Endothelial cell of umbilical vein (primary cell): ENCODE results near the gene ELP6. TPM values are rescaled to one million over a fixed set of nuclear protein-coding genes. Genes with fewer than 3 reads are reported as not detected.

Experiments
- BruUV-seq: library from RNA; stranded (reverse); fragments of 400-500 nt; replicated peaks from 2 replicates; lab custom pipeline; 2021; lab: Mats Ljungman, UMichigan
- CTCF ChIA-PET: fragments of 300-600, 350-600 bp; sonication (Branson Sonifier 250); formaldehyde crosslinking; loops from one replicate; lab custom pipeline; 2021; ENCODE audit warnings: antibody characterized with exemption, inconsistent platforms; lab: Charles Lee
- POLR2A ChIA-PET: fragments of 300-600, 350-600 bp; sonication (Branson Sonifier 250); formaldehyde crosslinking; loops from one replicate; lab custom pipeline; 2021; ENCODE audit warnings: antibody characterized with exemption, inconsistent platforms; lab: Charles Lee
- DNase-seq: peaks from one replicate; pipeline ENCODE4 v3.0.0-alpha.2; 2011; ENCODE audit warnings: low read depth, low spot score
- FAIRE-seq: peaks from 2 replicates; lab custom pipeline; 2011; peaks lifted over from hg19 to GRCh38; lab: Jason Lieb, UNC
- H2AFZ ChIP-seq: 2 replicates; pipeline ENCODE4 v1.6.0; 2012; ENCODE audit warnings: low read depth, low read length, control low read depth, inconsistent platforms
- H3K27ac ChIP-seq: 2 replicates; pipeline ENCODE4 v1.5.1; 2011; ENCODE audit warnings: low read depth, mild to moderate bottlenecking, control low read depth, low read length, moderate library complexity; ENCODE audit not compliant: insufficient read depth
- H3K27me3 ChIP-seq, 2 experiments: 2 replicates each; pipeline versions ENCODE4 v1.6.0 to v1.6.1; 2011; ENCODE audit warnings: low read length in 2 of 2, mixed read lengths in 1 of 2; ENCODE audit not compliant: control insufficient read depth in 2 of 2, insufficient read depth in 2 of 2
- H3K36me3 ChIP-seq, 2 experiments: 2 replicates in 1 of 2; 3 replicates in 1 of 2; pipeline ENCODE4 v1.5.1; 2011; ENCODE audit warnings: low read length in 2 of 2, mild to moderate bottlenecking in 1 of 2, moderate library complexity in 1 of 2; ENCODE audit not compliant: control insufficient read depth in 2 of 2, insufficient read depth in 2 of 2; ENCODE audit errors: extremely low read depth in 1 of 2
- H3K4me1 ChIP-seq: 3 replicates; pipeline ENCODE4 v1.5.1; 2011; ENCODE audit warnings: mild to moderate bottlenecking, low read length; ENCODE audit not compliant: control insufficient read depth, insufficient read depth; ENCODE audit errors: extremely low read depth
- H3K4me2 ChIP-seq: 2 replicates; pipeline ENCODE4 v1.6.1; 2011; ENCODE audit warnings: low read length, control low read depth, mixed read lengths; ENCODE audit not compliant: insufficient read depth
- H3K4me3 ChIP-seq, 3 experiments: fragments of 200-600 bp in 1 of 3; sonication (generic), shearing (Covaris generic) in 1 of 3; replicated peaks in 1 of 3; 2 replicates each; pipeline ENCODE4 v1.5.1; 2011 to 2016; ENCODE audit warnings: control low read depth in 3 of 3, low read length in 3 of 3, mild to moderate bottlenecking in 2 of 3, inconsistent platforms in 1 of 3, low read depth in 1 of 3, moderate library complexity in 1 of 3; ENCODE audit not compliant: insufficient read depth in 1 of 3
- H3K79me2 ChIP-seq: 2 replicates; pipeline ENCODE4 v1.6.0; 2012; ENCODE audit warnings: low read length, inconsistent platforms; ENCODE audit not compliant: control insufficient read depth, insufficient read depth
- H3K9ac ChIP-seq: replicated peaks from 2 replicates; pipeline ENCODE3; 2011; ENCODE audit warnings: low read length, control low read depth; ENCODE audit not compliant: insufficient read depth; ENCODE audit errors: extremely low read depth
- H3K9me1 ChIP-seq: replicated peaks from 3 replicates; pipeline ENCODE4 v1.6.0; 2011; ENCODE audit warnings: mild to moderate bottlenecking, low read length; ENCODE audit not compliant: control insufficient read depth, insufficient read depth; ENCODE audit errors: extremely low read depth
- H3K9me3 ChIP-seq: replicated peaks from 2 replicates; pipeline ENCODE4 v1.5.1; 2012; ENCODE audit warnings: low read length, inconsistent platforms; ENCODE audit not compliant: control insufficient read depth, insufficient read depth
- H4K20me1 ChIP-seq: replicated peaks from 2 replicates; pipeline ENCODE3; 2011; ENCODE audit warnings: mild to moderate bottlenecking, low read length; ENCODE audit not compliant: control insufficient read depth, insufficient read depth; ENCODE audit errors: extremely low read depth
- FOS ChIP-seq: IDR thresholded peaks from 2 replicates; pipeline ENCODE4 v1.6.1; 2011; ENCODE audit warnings: mild to moderate bottlenecking, low read length, moderate library complexity, borderline replicate concordance; ENCODE audit not compliant: insufficient read depth
- POLR2A ChIP-seq: IDR thresholded peaks from 2 replicates; pipeline ENCODE4 v1.6.1; 2012; ENCODE audit warnings: low read depth, mild to moderate bottlenecking, control low read depth, low read length
- dilution Hi-C: fragments of 300-500 bp; cut with MboI; formaldehyde crosslinking; loops from one replicate; pipeline ENCODE4 v1.15.0; 2019; ENCODE audit warnings: low sequenced_read_pairs; ENCODE audit not compliant: extremely low pct_ligation_motif_present
- intact Hi-C: fragments of 100-400 bp; cut with micrococcal nuclease; formaldehyde crosslinking; loops from one replicate; pipeline ENCODE4 v1.10.0; 2022
- polyA plus RNA-seq, 4 experiments: library from polyadenylated mRNA; depleted of rRNA in 3 of 4; stranded (reverse) in 3 of 4; unstranded in 1 of 4; fragments of >200 nt; gene quantifications; 2 replicates each; pipeline versions ENCODE4 v1.2.1 to v1.2.3, GENCODE V29; 2011 to 2012; ENCODE audit warnings: missing spikeins in 1 of 4
- total RNA-seq: library from RNA; stranded (reverse); gene quantifications from 2 replicates; pipeline ENCODE4 v1.2.3, GENCODE V29; 2021
- TF ChIP-seq, protein P1 (sequence below): IDR thresholded peaks from 2 replicates; pipeline ENCODE4 v1.6.1; 2011; ENCODE audit not compliant: insufficient read depth, insufficient read length

ELP6 gene
- total and polyA plus RNA-seq, 2 donors (not counting 3 experiments of a cell fraction or from before 2014, with no cell fraction given), result 48.1 to 91.0 TPM

DNA sequence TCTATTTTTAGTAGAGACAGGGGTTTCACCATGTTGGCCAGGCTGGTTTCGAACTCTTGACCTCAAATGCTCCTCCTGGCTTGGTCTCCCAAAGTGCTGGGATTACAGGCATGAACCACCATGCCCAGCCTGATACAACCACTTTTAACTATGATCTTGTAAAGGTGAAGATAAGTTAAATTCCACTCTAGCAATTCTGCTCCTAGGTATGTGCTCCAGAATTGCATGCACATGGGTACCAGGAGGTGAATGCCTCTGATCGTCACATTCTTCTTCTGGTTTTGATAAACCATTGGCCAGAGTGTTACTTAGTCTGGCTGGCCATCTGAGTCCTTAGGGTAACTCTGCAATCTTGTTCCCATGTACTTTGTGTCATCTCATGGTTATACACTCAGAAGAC, 42.8 kb upstream of the ELP6 start:
- H3K4me2 ChIP-seq, result no peak overlapping the region
- DNase-seq, result no peak
- no peaks in the 10 kb centered on the region for H4K20me1 ChIP-seq
- no peaks in the 10 kb centered on the region for H3K4me1 ChIP-seq
- no peaks in the 10 kb centered on the region for H3K79me2 ChIP-seq
- no peak overlapping the region for H2AFZ ChIP-seq
- TF ChIP-seq, protein P1, sequence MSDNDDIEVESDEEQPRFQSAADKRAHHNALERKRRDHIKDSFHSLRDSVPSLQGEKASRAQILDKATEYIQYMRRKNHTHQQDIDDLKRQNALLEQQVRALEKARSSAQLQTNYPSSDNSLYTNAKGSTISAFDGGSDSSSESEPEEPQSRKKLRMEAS, result no peak
- no peak for TF ChIP-seq FOS
- no peak overlapping the region for H3K9ac ChIP-seq
- H3K27me3 ChIP-seq, result peaks cover 2 to 8% of the 10 kb centered on the region in 2 experiments
- ChIA-PET POLR2A (no interaction called here), CTCF (no interaction called here)
- H3K9me1 ChIP-seq, result no peaks in the 10 kb centered on the region
- no peak for FAIRE-seq
- H3K27ac ChIP-seq, result no peak overlapping the region
- no TSS peak for BruUV-seq
- no peaks in the 10 kb centered on the region for H3K9me3 ChIP-seq
- intact Hi-C loops, result no loop called here
- dilution Hi-C loops, result no loop called here
- no peak overlapping the region for H3K4me3 ChIP-seq
- no peaks in the 10 kb centered on the region for H3K36me3 ChIP-seq

- peaks cover 4 to 10% of the 10 kb centered on the region in 2 experiments for H3K27me3 ChIP-seq
- no peak overlapping the region for H3K27ac ChIP-seq
- no peak overlapping the region for H2AFZ ChIP-seq
- FAIRE-seq (no peak), DNase-seq (no peak)
- intact Hi-C loops, result no loop called here
- no peaks in the 10 kb centered on the region for H3K79me2 ChIP-seq
- CTCF ChIA-PET, result no interaction called here
- BruUV-seq, result no TSS peak
- POLR2A ChIA-PET, result no interaction called here
- no peak overlapping the region for H3K4me3 ChIP-seq
- no peaks in the 10 kb centered on the region for H3K9me3 ChIP-seq
- no peaks in the 10 kb centered on the region for H3K36me3 ChIP-seq
- TF ChIP-seq FOS (no peak), POLR2A (no peak)
- TF ChIP-seq, protein P1, result no peak
- no peaks in the 10 kb centered on the region for H4K20me1 ChIP-seq
- H3K4me1 ChIP-seq, result no peaks in the 10 kb centered on the region
- no peak overlapping the region for H3K9ac ChIP-seq
- dilution Hi-C loops, result no loop called here
- no peaks in the 10 kb centered on the region for H3K9me1 ChIP-seq
- no peak overlapping the region for H3K4me2 ChIP-seq
Observed at GRCh38 chr3:47554335-47554734, 40.8 kb upstream of the ELP6 start.
